ENCODE results near the gene NDUFS1. TPM values are rescaled to one million over a fixed set of nuclear protein-coding genes. Genes with fewer than 3 reads are reported as not detected.

The NDUFS1 gene
- total and polyA plus RNA-seq, 2 of the 4 experiments (the other 2 are of a cell fraction): 72.1 to 118 TPM

- POLR2A ChIA-PET (ENCODE audit: unreplicated experiment): no interaction called here
- H2BK120ac ChIP-seq (ENCODE audit: low read depth, low read length): no peak overlapping the region
- no peak overlapping the region for H2BK20ac ChIP-seq (ENCODE audit: low read depth, low read length)
- no peak overlapping the region for H3K4ac ChIP-seq (ENCODE audit: low read depth, low read length)
- H4K91ac ChIP-seq (ENCODE audit: insufficient read depth, low read depth, low read length): no peak overlapping the region
- no peak overlapping the region for H2AFZ ChIP-seq (replicated peaks; ENCODE audit: low read length, poor library complexity)
- H3K4me3 ChIP-seq (ENCODE audit: insufficient read depth, low read depth, low read length): no peak overlapping the region
- TF ChIP-seq, protein P1, sequence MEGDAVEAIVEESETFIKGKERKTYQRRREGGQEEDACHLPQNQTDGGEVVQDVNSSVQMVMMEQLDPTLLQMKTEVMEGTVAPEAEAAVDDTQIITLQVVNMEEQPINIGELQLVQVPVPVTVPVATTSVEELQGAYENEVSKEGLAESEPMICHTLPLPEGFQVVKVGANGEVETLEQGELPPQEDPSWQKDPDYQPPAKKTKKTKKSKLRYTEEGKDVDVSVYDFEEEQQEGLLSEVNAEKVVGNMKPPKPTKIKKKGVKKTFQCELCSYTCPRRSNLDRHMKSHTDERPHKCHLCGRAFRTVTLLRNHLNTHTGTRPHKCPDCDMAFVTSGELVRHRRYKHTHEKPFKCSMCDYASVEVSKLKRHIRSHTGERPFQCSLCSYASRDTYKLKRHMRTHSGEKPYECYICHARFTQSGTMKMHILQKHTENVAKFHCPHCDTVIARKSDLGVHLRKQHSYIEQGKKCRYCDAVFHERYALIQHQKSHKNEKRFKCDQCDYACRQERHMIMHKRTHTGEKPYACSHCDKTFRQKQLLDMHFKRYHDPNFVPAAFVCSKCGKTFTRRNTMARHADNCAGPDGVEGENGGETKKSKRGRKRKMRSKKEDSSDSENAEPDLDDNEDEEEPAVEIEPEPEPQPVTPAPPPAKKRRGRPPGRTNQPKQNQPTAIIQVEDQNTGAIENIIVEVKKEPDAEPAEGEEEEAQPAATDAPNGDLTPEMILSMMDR (conservative IDR thresholded peaks at IDR 0.05; ENCODE audit: low read depth, low read length): no peak
- TF ChIP-seq CHD1 (IDR thresholded peaks at IDR 0.05; ENCODE audit: low read depth, low read length) (no peak), FOS (IDR thresholded peaks at IDR 0.05; ENCODE audit: low read depth, low read length) (no peak), POLR2A (IDR thresholded peaks at IDR 0.05; ENCODE audit: low read depth, low read length) (no peak), MAFK (IDR thresholded peaks at IDR 0.05; ENCODE audit: low read depth, low read length) (no peak), USF2 (IDR thresholded peaks at IDR 0.05; ENCODE audit: low read depth, low read length) (no peak), NFE2L2 (IDR thresholded peaks at IDR 0.05; ENCODE audit: low read depth, low read length) (no peak), MXI1 (IDR thresholded peaks at IDR 0.05; ENCODE audit: borderline replicate concordance, low read depth, low read length) (no peak), RAD21 (IDR thresholded peaks at IDR 0.05; ENCODE audit: low read length) (no peak), ELK1 (IDR thresholded peaks at IDR 0.05; ENCODE audit: borderline replicate concordance, low read depth, low read length) (no peak), MAZ (IDR thresholded peaks at IDR 0.05; ENCODE audit: borderline replicate concordance, low read depth, low read length) (no peak), SMC3 (IDR thresholded peaks at IDR 0.05; ENCODE audit: low read depth, low read length) (no peak), RCOR1 (IDR thresholded peaks at IDR 0.05; ENCODE audit: insufficient replicate concordance, low read length) (no peak), BHLHE40 (IDR thresholded peaks at IDR 0.05; ENCODE audit: low read depth, low read length) (no peak), RFX5 (IDR thresholded peaks at IDR 0.05; ENCODE audit: low read depth, low read length) (no peak)
- peaks cover 9% of the 10 kb centered on the region; the same call in 1 of the 2 replicates for H4K20me1 ChIP-seq (ENCODE audit: insufficient read depth, low read length)
- H3K23ac ChIP-seq (ENCODE audit: low read depth, low read length): no peak overlapping the region
- no peak overlapping the region for H3K9ac ChIP-seq (ENCODE audit: low read depth, low read length)
- no TSS peak for BruUV-seq (replicated peaks)
- dilution Hi-C loops (cut with HindIII; ENCODE audit: low sequenced_read_pairs, unreplicated experiment) (no loop called here), in situ Hi-C loops (cut with MboI; ENCODE audit: low sequenced_read_pairs) (loop anchor here (10.0 kb wide), 1 partner anchor 101 kb away; no protein-coding TSS in a partner anchor), intact Hi-C loops (cut with micrococcal nuclease) (no loop called here)
- H2BK15ac ChIP-seq (ENCODE audit: low read depth, low read length): no peak overlapping the region
- H3K27ac ChIP-seq (ENCODE audit: insufficient read depth, low read length): no peak overlapping the region
- H3K56ac ChIP-seq (ENCODE audit: extremely low read depth, insufficient read depth, low read length): no peak overlapping the region
- H2BK5ac ChIP-seq (ENCODE audit: low read depth, low read length, poor library complexity, severe bottlenecking): no peak overlapping the region
- 86% methylated on average over 1 of the region's 3 CpGs; no CpG with 5 or more reads in 1 of the 2 experiments for WGBS, 2 experiments (ENCODE audit: extremely low coverage in 2 of 2, insufficient read length in 1 of 2)
- CTCF ChIA-PET: no interaction called here
- H2AK5ac ChIP-seq (ENCODE audit: low read depth, low read length): no peak overlapping the region
- H3K14ac ChIP-seq (replicated peaks; ENCODE audit: low read depth, low read length): no peak overlapping the region
- no peak overlapping the region for H2AK9ac ChIP-seq (replicated peaks; ENCODE audit: low read depth, low read length, poor library complexity)
- H3K9me1 ChIP-seq (ENCODE audit: insufficient read depth, low read length): no peaks in the 10 kb centered on the region
- no peak for ATAC-seq (ENCODE audit: low read depth)
- DNase-seq: no peak
- H4K5ac ChIP-seq (ENCODE audit: low read depth, low read length): no peak overlapping the region
- no peaks in the 10 kb centered on the region for H3K27me3 ChIP-seq (ENCODE audit: control insufficient read depth, insufficient read depth, low read length)
- peaks cover 2% of the 10 kb centered on the region for H3K4me1 ChIP-seq (ENCODE audit: control insufficient read depth, insufficient read depth, low read length)
- peaks cover 18 to 45% of the 10 kb centered on the region in 2 experiments for H3K79me1 ChIP-seq (ENCODE audit: low read depth in 1 of 2, low read length in 2 of 2)
- H3K4me2 ChIP-seq (ENCODE audit: low read depth, low read length): no peak overlapping the region
- no peaks in the 10 kb centered on the region for H3K9me3 ChIP-seq (ENCODE audit: control insufficient read depth, insufficient read depth, low read length)
- H3K18ac ChIP-seq (ENCODE audit: low read depth, low read length): no peak overlapping the region
- H3K36me3 ChIP-seq (ENCODE audit: control insufficient read depth, insufficient read depth, low read length): peaks cover 20% of the 10 kb centered on the region
- H4K8ac ChIP-seq (ENCODE audit: low read depth in 2 of 2, low read length in 2 of 2): no peak overlapping the region
Observed at GRCh38 chr2:206163251-206163880, 4.1 kb upstream of the NDUFS1 start.

Measured in IMR-90 (cell line).